HepG2 (cell line): ENCODE data around the gene CABLES1. TPM values are rescaled to one million over a fixed set of nuclear protein-coding genes. Genes with fewer than 3 reads are reported as not detected.
"Not testable (repeated sequence)": the region's sequence is repeated elsewhere in the genome, so short reads cannot be mapped to it uniquely, and the experiment has no call there.

Source experiments
- ATAC-seq: fragments of 200-7000 bp; cut with Tn5 transposase; 3 replicates; pipeline ENCODE4 v1.9.1; 2020; ENCODE audit warnings: mild to moderate bottlenecking, moderate library complexity
- BruUV-seq: library from RNA; stranded (reverse); fragments of 400-500 nt; replicated peaks from 2 replicates; lab custom pipeline; 2021; lab: Mats Ljungman, UMichigan
- CTCF ChIA-PET: fragments of 300-600 bp; formaldehyde crosslinking; extraction: SDS; loops from one replicate; lab custom pipeline; 2021; ENCODE audit warnings: low total read pairs, inconsistent platforms, low intra/inter-chr PET ratio; lab: Yijun Ruan, JAX
- POLR2A ChIA-PET: fragments of 350-600 bp; sonication (Branson Sonifier 250); formaldehyde crosslinking; loops from one replicate; lab custom pipeline; 2020; ENCODE audit warnings: antibody characterized with exemption, inconsistent platforms; lab: Yijun Ruan, JAX
- DNase-seq: peaks from one replicate; pipeline ENCODE4 v3.0.0-alpha.2; 2015; ENCODE audit warnings: low spot score
- FAIRE-seq: peaks from 3 replicates; lab custom pipeline; 2011; peaks lifted over from hg19 to GRCh38; lab: Jason Lieb, UNC
- H2AFZ ChIP-seq: one replicate; pipeline ENCODE4 v1.6.1; 2011; ENCODE audit warnings: low read length, inconsistent platforms
- H3K27ac ChIP-seq: fragments of 300-600 bp; 3 replicates; pipeline ENCODE4 v1.8.0; 2011; ENCODE audit warnings: mixed run types, mild to moderate bottlenecking, mixed read lengths, low read length, inconsistent platforms; ENCODE audit not compliant: insufficient read depth; ENCODE audit errors: extremely low read length
- H3K27me3 ChIP-seq, 2 experiments: fragments of 200-600 bp in 1 of 2; 2 replicates in 1 of 2; 3 replicates in 1 of 2; pipeline versions ENCODE4 v1.6.0 to v1.8.0; 2011; ENCODE audit warnings: low read length in 2 of 2, mild to moderate bottlenecking in 2 of 2, moderate library complexity in 2 of 2, inconsistent platforms in 1 of 2; ENCODE audit not compliant: insufficient read depth in 2 of 2, control insufficient read depth in 1 of 2
- H3K36me3 ChIP-seq, 2 experiments: fragments of 200-600 bp in 1 of 2; replicated peaks in 1 of 2; 2 replicates in 1 of 2; 3 replicates in 1 of 2; pipeline versions ENCODE4 v1.5.1 to v1.8.0; 2011; ENCODE audit warnings: low read length in 2 of 2, inconsistent platforms in 1 of 2; ENCODE audit not compliant: insufficient read depth in 2 of 2, control insufficient read depth in 1 of 2
- H3K4me1 ChIP-seq: 2 replicates; pipeline ENCODE4 v1.5.1; 2012; ENCODE audit warnings: low read length, inconsistent platforms; ENCODE audit not compliant: insufficient read depth
- H3K4me2 ChIP-seq: 2 replicates; pipeline ENCODE4 v1.6.0; 2011; ENCODE audit warnings: low read depth, low read length, inconsistent platforms
- H3K4me3 ChIP-seq, 3 experiments: fragments of 200-600 bp in 1 of 3; sonication (generic), shearing (Covaris generic) in 1 of 3; replicated peaks in 1 of 3; 2 replicates each; pipeline ENCODE4 v1.5.1; 2011 to 2016; ENCODE audit warnings: low read length in 3 of 3, inconsistent platforms in 2 of 3, low read depth in 2 of 3, mild to moderate bottlenecking in 2 of 3, control low read depth in 1 of 3, mixed read lengths in 1 of 3; ENCODE audit not compliant: insufficient read depth in 1 of 3
- H3K79me2 ChIP-seq: one replicate; pipeline ENCODE4 v1.6.1; 2011; ENCODE audit warnings: low read length, inconsistent platforms; ENCODE audit not compliant: insufficient read depth
- H3K9ac ChIP-seq: 2 replicates; pipeline ENCODE4 v1.6.0; 2011; ENCODE audit warnings: mild to moderate bottlenecking, low read depth, low read length, inconsistent platforms; ENCODE audit not compliant: insufficient read depth
- H3K9me3 ChIP-seq: 2 replicates; pipeline ENCODE4 v1.5.1; 2012; ENCODE audit warnings: mild to moderate bottlenecking, low read length
- H4K20me1 ChIP-seq: 2 replicates; pipeline ENCODE4 v1.6.0; 2011; ENCODE audit warnings: inconsistent platforms, mild to moderate bottlenecking, low read length, moderate library complexity; ENCODE audit not compliant: insufficient read depth
- GFI1 ChIP-seq: sonication (generic); formaldehyde crosslinking; IDR thresholded peaks from 2 replicates; pipeline ENCODE4 v1.5.0; 2020; ENCODE audit warnings: missing genetic modification reagents, mild to moderate bottlenecking, borderline replicate concordance
- HNRNPLL ChIP-seq: fragments of 200-400 bp; formaldehyde crosslinking; IDR thresholded peaks from 2 replicates; pipeline ENCODE4 v1.6.1; 2017; ENCODE audit warnings: mild to moderate bottlenecking, low read depth, low read length; ENCODE audit not compliant: poor library complexity, severe bottlenecking
- MYNN ChIP-seq: sonication (generic); formaldehyde crosslinking; IDR thresholded peaks from 2 replicates; pipeline ENCODE4 v1.4.0; 2020; ENCODE audit warnings: mild to moderate bottlenecking, low read depth, missing genetic modification reagents
- RARA ChIP-seq: IDR thresholded peaks from 2 replicates; pipeline ENCODE4 v1.6.1; 2016; ENCODE audit warnings: missing genetic modification reagents, missing compliant biosample characterization
- TRAFD1 ChIP-seq: sonication (generic); formaldehyde crosslinking; IDR thresholded peaks from 2 replicates; pipeline ENCODE4 v1.5.1; 2020; ENCODE audit warnings: missing genetic modification reagents, mild to moderate bottlenecking, borderline replicate concordance
- YEATS2 ChIP-seq: sonication (generic); formaldehyde crosslinking; IDR thresholded peaks from 2 replicates; pipeline ENCODE4 v1.4.0; 2020; ENCODE audit warnings: missing genetic modification reagents, borderline replicate concordance
- ZNF142 ChIP-seq: sonication (generic); formaldehyde crosslinking; IDR thresholded peaks from 2 replicates; pipeline ENCODE4 v1.4.0; 2020; ENCODE audit warnings: missing genetic modification reagents
- ZNF280B ChIP-seq: sonication (generic); formaldehyde crosslinking; IDR thresholded peaks from 2 replicates; pipeline ENCODE4 v1.5.0; 2020; ENCODE audit warnings: missing genetic modification reagents, mild to moderate bottlenecking, borderline replicate concordance
- ZNF350 ChIP-seq: sonication (generic); formaldehyde crosslinking; IDR thresholded peaks from 2 replicates; pipeline ENCODE4 v1.4.0; 2020; ENCODE audit warnings: mild to moderate bottlenecking, low read depth, missing genetic modification reagents, borderline replicate concordance
- ZNF749 ChIP-seq: sonication (generic); formaldehyde crosslinking; IDR thresholded peaks from 2 replicates; pipeline ENCODE4 v1.8.0; 2022; ENCODE audit warnings: mild to moderate bottlenecking, missing genetic modification reagents, moderate library complexity, borderline replicate concordance
- WGBS: methylation state at CpG from one replicate; pipeline ENCODE4 v1.1.6; 2017; ENCODE audit warnings: low lambda C conversion rate; 5-methylcytosine and 5-hydroxymethylcytosine counted together
- in situ Hi-C: cut with HindIII; loops from 2 replicates; pipeline ENCODE4 v1.10.0; 2017; ENCODE audit warnings: low pct_unique_long_range_greater_than_20kb; ENCODE audit not compliant: extremely low pct_ligation_motif_present
- intact Hi-C: fragments of 100-400 bp; cut with micrococcal nuclease; formaldehyde crosslinking; loops from one replicate; pipeline ENCODE4 v1.10.0; 2022; ENCODE audit not compliant: unreplicated experiment
- polyA plus RNA-seq, 8 experiments: library from polyadenylated mRNA; depleted of rRNA in 3 of 8; stranded (reverse) in 7 of 8; unstranded in 1 of 8; fragments of >200 nt; fragmentation: Illumina TruSeq in 4 of 8; extraction: Trizol in 4 of 8; gene quantifications; 2 replicates each; pipeline versions ENCODE4 v1.2.1 to v1.2.3, GENCODE V29; 2011 to 2016; ENCODE audit warnings: low read depth in 4 of 8, missing spikeins in 1 of 8, mixed read lengths in 1 of 8; ENCODE audit not compliant: insufficient read depth in 1 of 8
- total RNA-seq, 5 experiments: library from RNA; depleted of rRNA; stranded (reverse); fragments of >200 nt; fragmentation: Illumina TruSeq; extraction: Trizol; gene quantifications; 2 replicates each; pipeline ENCODE4 v1.2.3, GENCODE V29; 2016; ENCODE audit warnings: low read depth in 1 of 5

Gene CABLES1
- total and polyA plus RNA-seq, 2 of the 13 experiments (the other 11 are each of a cell fraction or from before 2014, with no cell fraction given), result 14.7 to 25.8 TPM

- in situ Hi-C loops, result no loop called here
- BruUV-seq, result no TSS peak
- ChIA-PET POLR2A (no interaction called here), CTCF (no interaction called here)
- Histone ChIP-seq H3K79me2 (no peaks in the 10 kb centered on the region), H3K27ac (no peak overlapping the region), H3K27me3 (peaks cover 0 to 4% of the 10 kb centered on the region in 2 experiments; a peak in 1 of 5 replicates), H3K4me1 (peaks cover 35% of the 10 kb centered on the region), H2AFZ (no peak overlapping the region), H3K9ac (no peak overlapping the region), H3K4me3 (no peak overlapping the region), H3K36me3 (no peaks in the 10 kb centered on the region), H3K9me3 (no peaks in the 10 kb centered on the region), H4K20me1 (no peaks in the 10 kb centered on the region), H3K4me2 (no peak overlapping the region)
- no peak for TF ChIP-seq HNRNPLL
- TF ChIP-seq MYNN (CRISPR knock-in tag), result no peak
- TF ChIP-seq GFI1 (CRISPR knock-in tag), result no peak
- no peak for TF ChIP-seq RARA (CRISPR knock-in tag)
- TF ChIP-seq TRAFD1, result no peak
- TF ChIP-seq ZNF142, result no peak
- no peak for TF ChIP-seq ZNF350 (CRISPR knock-in tag)
- no peak for TF ChIP-seq ZNF749
- TF ChIP-seq ZNF280B, result no peak
- no peak for TF ChIP-seq YEATS2 (CRISPR knock-in tag)
- WGBS, result 62% methylated on average over 5 of the region's 5 CpGs
- no peak for FAIRE-seq
- intact Hi-C loops, result no loop called here
- DNase-seq, result no peak
- ATAC-seq, result no peak
Observed at GRCh38 chr18:23108496-23108895, 26.8 kb upstream of the CABLES1 start.

GRCh38 chr18:23109163-23109562, 26.1 kb upstream of the CABLES1 start:
- in situ Hi-C loops, H4K20me1 ChIP-seq, H3K4me3 ChIP-seq, H3K4me2 ChIP-seq, FAIRE-seq, H3K27me3 ChIP-seq, POLR2A ChIA-PET, ATAC-seq, BruUV-seq, CTCF ChIA-PET, H3K79me2 ChIP-seq, H3K9me3 ChIP-seq, intact Hi-C loops, H3K36me3 ChIP-seq, H2AFZ ChIP-seq, DNase-seq, H3K9ac ChIP-seq, H3K27ac ChIP-seq: not testable (repeated sequence)
- peaks cover 39% of the 10 kb centered on the region for H3K4me1 ChIP-seq
- 85% methylated on average over 9 of the region's 9 CpGs for WGBS
